ENCODE data around the gene DNAH6. TPM values are rescaled to one million over a fixed set of nuclear protein-coding genes. Genes with fewer than 3 reads are reported as not detected.

Gene DNAH6
- total and polyA plus RNA-seq, 2 of the 8 experiments (the other 6 are each of a cell fraction or from before 2014, with no cell fraction given): 0.06 to 0.43 TPM

DNA sequence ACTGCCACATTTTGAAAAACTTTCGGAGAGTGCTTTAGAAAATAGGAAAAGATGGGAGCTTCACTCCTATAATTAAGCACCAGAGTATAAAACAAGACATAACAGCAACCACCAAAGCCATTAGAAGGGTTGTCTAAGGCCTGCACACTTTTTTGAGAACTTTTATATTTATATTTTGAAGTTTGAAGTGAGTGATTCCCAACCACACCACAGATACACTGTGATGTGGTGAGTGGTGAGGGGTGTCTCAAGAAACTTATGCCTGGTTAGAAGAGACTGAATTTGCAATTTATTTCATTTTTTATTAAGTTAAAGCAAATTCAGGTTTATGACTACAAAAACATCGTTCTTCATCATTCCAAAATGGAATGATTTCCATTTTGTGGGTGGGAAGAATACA, 161.9 kb downstream of the DNAH6 start:
- H3K18ac ChIP-seq (ENCODE audit: extremely low read depth, low read length): no peak overlapping the region
- no peak overlapping the region for H2BK12ac ChIP-seq (ENCODE audit: low read depth, low read length)
- DNase-seq (ENCODE audit: low read depth in 1 of 2, low spot score in 2 of 2) (no peak), FAIRE-seq (no peak)
- H3K27ac ChIP-seq (ENCODE audit: low read depth, low read length): no peak overlapping the region
- CTCF ChIA-PET (ENCODE audit: partially characterized antibody): interaction anchor here (1.1 to 1.3 kb wide), 2 partner anchors 20 to 180 kb away, joined by 3 to 4 read pairs; no protein-coding TSS in a partner anchor
- H3K4me2 ChIP-seq (ENCODE audit: insufficient read depth in 1 of 2, low read depth in 2 of 2, low read length in 2 of 2): no peak overlapping the region
- POLR2A ChIA-PET (ENCODE audit: partially characterized antibody): no interaction called here
- H3K56ac ChIP-seq (replicated peaks; ENCODE audit: insufficient read length, low read depth, low read length): no peak overlapping the region
- no peak overlapping the region for H2BK120ac ChIP-seq (replicated peaks; ENCODE audit: low read depth, low read length)
- no peak overlapping the region for H2BK5ac ChIP-seq (ENCODE audit: low read depth, low read length)
- no peak overlapping the region for H3K9ac ChIP-seq (replicated peaks in 1 of 4; ENCODE audit: extremely low read depth in 1 of 4, low read depth in 3 of 4, low read length in 3 of 4)
- H3K79me2 ChIP-seq (ENCODE audit: control insufficient read depth in 1 of 2, insufficient read depth in 2 of 2, low read length in 2 of 2): no peaks in the 10 kb centered on the region
- H4K91ac ChIP-seq (replicated peaks; ENCODE audit: insufficient read length, low read length): no peak overlapping the region
- H3K14ac ChIP-seq (ENCODE audit: insufficient read length): no peak overlapping the region
- TF ChIP-seq FOSL1 (IDR thresholded peaks at IDR 0.05; ENCODE audit: insufficient read depth, low read depth, low read length) (no peak), KDM4A (IDR thresholded peaks at IDR 0.05; ENCODE audit: low read depth, low read length, severe bottlenecking) (no peak), SUZ12 (IDR thresholded peaks at IDR 0.05; ENCODE audit: low read length) (no peak), CBX8 (IDR thresholded peaks at IDR 0.05; ENCODE audit: borderline replicate concordance, low read depth, low read length) (no peak), CTBP2 (IDR thresholded peaks at IDR 0.05; ENCODE audit: borderline replicate concordance, insufficient read depth, insufficient read length, low read length) (no peak)
- H2AK5ac ChIP-seq (ENCODE audit: low read depth, low read length): no peak overlapping the region
- H3K23ac ChIP-seq (ENCODE audit: insufficient read length): no peak overlapping the region
- H2AFZ ChIP-seq (ENCODE audit: low read length): no peak overlapping the region
- WGBS, 2 experiments (ENCODE audit: extremely low coverage in 1 of 2, insufficient coverage in 1 of 2, insufficient read length in 1 of 2, insufficient replicate concordance in 2 of 2, low coverage in 1 of 2, low lambda C conversion rate in 2 of 2, missing lambda C conversion rate in 1 of 2): 93% methylated on average over 2 of the region's 2 CpGs; no CpG with 5 or more reads in 1 of the 2 experiments
- no peaks in the 10 kb centered on the region for H3K4me1 ChIP-seq (replicated peaks in 1 of 4; ENCODE audit: control insufficient read depth in 3 of 4, insufficient read depth in 4 of 4, low read length in 3 of 4)
- no peaks in the 10 kb centered on the region for H3K27me3 ChIP-seq (replicated peaks in 1 of 4; ENCODE audit: control insufficient read depth in 3 of 4, extremely low read depth in 1 of 4, insufficient read depth in 3 of 4, low read length in 3 of 4)
- no peaks in the 10 kb centered on the region for H4K20me1 ChIP-seq (replicated peaks in 1 of 2; ENCODE audit: control insufficient read depth in 1 of 2, insufficient read depth in 2 of 2, low read length in 2 of 2)
- no peak overlapping the region for H4K8ac ChIP-seq (ENCODE audit: extremely low read depth, insufficient read depth, low read length)
- H2BK20ac ChIP-seq (ENCODE audit: low read length): no peak overlapping the region
- no peak overlapping the region for H2BK15ac ChIP-seq (ENCODE audit: low read length)
- H3K36me3 ChIP-seq (ENCODE audit: control insufficient read depth in 2 of 4, insufficient read depth in 4 of 4, low read length in 3 of 4): no peaks in the 10 kb centered on the region
- H3K9me3 ChIP-seq (ENCODE audit: insufficient read depth in 2 of 2, low read depth in 1 of 2, low read length in 1 of 2): no peaks in the 10 kb centered on the region
- no peaks in the 10 kb centered on the region for H3K23me2 ChIP-seq (ENCODE audit: low read depth, low read length)
- no peak overlapping the region for H4K5ac ChIP-seq (ENCODE audit: insufficient read length, low read depth, low read length)
- no peak overlapping the region for H3K4me3 ChIP-seq (ENCODE audit: extremely low read depth in 1 of 4, insufficient read depth in 2 of 4, low read depth in 3 of 4, low read length in 4 of 4)
- H3K4ac ChIP-seq (replicated peaks; ENCODE audit: insufficient read length, low read depth, low read length): no peak overlapping the region
- no peaks in the 10 kb centered on the region for H3K79me1 ChIP-seq (ENCODE audit: low read depth, low read length)
